ENCODE results near the gene RAD51B. TPM values are rescaled to one million over a fixed set of nuclear protein-coding genes. Genes with fewer than 3 reads are reported as not detected.

Gene RAD51B
- polyA plus RNA-seq, 10 donors = 5.3 to 10.7 (median 7.5) TPM

DNA sequence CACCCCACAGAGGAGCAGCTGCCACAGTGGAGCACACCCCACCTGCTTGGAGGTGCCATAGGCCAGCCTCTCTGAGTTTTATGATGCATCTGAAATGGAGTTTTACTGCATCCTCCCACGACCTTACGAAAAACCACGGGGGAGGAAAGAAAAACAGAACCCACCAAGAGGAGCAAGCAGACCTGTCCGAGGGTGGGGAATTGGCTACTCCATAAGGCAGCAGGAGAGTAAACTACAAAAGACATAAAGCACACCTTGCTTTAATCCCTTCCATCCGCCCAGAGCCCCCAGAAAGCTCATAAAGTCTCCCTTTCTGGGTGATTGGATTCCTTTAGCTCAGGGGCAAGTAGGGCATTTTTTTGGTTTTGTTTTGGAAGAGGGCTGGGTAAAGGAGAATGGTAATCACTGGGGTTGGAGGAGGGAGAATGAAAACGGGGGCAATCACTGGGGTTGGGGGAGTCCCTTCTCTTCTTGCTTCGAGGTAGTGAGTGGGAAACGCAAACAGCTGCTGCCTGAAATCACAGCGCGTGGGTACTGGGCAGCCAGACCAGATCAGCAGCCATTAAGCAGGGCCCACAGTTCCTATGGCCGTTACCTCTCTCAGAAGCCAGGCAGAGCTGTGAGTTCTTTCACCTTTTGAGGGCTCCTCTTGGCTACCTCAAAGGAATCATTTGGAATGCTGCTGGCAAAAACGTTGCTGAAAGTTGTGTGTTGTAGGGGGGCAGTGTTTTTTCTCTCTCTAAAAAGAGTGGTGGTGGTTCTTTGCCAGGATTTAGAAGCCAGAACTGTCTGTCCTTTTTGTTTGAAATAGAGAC is 539.6 kb downstream of the RAD51B start:
- DNase-seq = peak in 1 of 3 donors; percentile 27

DNA sequence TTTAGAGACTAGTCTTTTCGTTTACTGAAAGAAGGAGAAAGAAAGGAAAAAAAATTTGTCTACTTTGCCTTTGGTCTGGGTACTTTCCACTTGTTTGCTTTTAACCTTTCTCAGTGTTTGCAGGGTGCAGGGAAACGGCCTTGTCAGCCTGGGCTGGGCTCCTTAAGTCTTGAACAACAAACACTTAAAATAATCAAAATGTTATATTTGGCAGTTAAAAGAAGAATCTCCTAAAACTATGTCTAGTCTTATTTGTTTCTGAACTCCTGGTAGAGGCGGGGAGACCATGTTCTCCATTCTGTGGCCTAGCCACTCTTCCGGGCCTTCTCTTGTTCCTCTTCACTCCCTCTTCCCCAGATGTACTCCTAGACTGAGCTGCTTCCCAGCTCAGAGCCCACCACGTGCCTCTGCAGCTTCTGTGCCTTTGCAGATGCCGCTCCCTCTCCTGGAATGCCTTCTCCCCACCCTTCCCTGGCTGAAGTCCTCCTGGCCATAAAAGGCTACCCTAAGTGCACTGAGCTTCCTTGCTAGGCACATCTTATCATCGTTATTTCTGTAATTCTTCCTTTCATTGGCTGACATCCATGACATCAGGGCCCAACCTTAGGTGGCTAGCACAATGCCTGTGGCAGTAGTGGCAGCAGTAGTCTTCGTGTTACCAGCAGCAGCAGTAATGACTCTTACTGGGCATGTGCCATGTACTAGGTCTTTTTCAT is 540.4 kb downstream of the RAD51B start:
- peak in 1 of 3 donors; percentile 59 for DNase-seq

DNA sequence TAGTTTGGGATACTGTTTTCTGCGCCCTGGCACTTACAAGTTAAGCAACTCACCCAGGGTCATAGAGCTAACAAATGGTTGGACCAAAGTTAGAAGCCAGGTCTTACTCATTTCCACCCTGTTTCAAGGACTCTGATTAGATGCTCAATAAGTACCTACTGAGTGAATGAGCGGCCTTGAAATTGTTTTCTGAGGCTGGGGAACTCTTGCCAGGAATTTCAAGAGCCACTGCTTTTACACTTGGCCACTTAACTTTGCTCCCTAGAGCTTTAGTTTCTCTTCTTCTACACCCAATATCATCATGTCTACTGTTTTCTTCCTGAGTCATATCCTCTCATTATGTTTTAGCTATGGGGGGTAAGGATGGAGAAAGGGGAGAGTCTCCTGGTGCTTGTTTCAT is 541.7 kb downstream of the RAD51B start:
- peak in 1 of 3 donors; percentile 68 for DNase-seq

- DNase-seq = peak in 1 of 3 donors; percentile 33
These were observed 543.3 kb downstream of the RAD51B start for GRCh38 chr14:68362846-68363245.

GRCh38 chr14:68363466-68363842 is 543.9 kb downstream of the RAD51B start:
- DNase-seq = peak in 1 of 3 donors; percentile 53

GRCh38 chr14:68363843-68364767 is 544.5 kb downstream of the RAD51B start:
- peak in 1 of 3 donors; percentile 86 for DNase-seq

DNA sequence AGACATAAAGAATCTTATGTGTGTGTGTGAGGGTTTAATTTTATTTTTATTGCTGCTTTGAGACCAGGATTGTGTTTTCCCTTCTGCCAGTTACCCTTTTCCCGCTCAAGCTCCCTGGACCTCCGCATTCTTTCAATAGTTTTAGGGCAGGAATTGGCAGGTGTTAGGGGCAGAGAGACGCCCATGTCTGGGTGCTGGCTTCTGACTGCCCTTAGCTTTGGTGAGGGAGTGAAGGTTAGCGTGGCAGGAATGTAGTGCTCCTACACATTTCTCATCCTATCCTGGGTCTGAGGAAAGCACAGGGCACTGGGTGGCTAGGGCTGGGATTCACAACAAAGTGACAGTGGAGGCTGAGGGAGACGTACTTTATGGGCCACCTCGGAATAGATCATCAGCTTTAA is 545.2 kb downstream of the RAD51B start:
- no peak for DNase-seq

GRCh38 chr14:68365228-68365627 is 545.6 kb downstream of the RAD51B start:
- no peak for DNase-seq

- DNase-seq = no peak
These were observed 547.1 kb downstream of the RAD51B start for GRCh38 chr14:68366656-68367055.

GRCh38 chr14:68367536-68367935 is 548.0 kb downstream of the RAD51B start:
- DNase-seq = peak in 1 of 3 donors; percentile 38

DNA sequence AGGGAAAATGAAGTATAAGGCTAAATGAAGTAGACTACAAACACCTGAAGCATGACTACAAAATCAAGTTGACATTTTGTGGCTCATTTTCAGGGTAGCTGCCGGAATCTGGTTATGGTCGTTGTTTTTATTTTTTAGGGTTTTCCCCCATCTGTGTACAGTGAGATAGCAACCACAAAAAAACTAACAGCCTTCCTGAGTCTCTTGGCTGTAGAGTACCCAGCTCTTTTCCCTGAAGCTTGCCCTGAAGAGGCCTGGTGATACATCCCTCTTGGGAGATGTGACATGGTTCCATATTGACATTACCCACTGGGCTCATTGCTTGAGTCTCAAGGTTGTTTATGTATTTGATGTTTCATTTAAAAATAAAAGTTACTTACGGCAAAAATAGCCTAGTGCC is 549.3 kb downstream of the RAD51B start:
- no peak for DNase-seq

DNA sequence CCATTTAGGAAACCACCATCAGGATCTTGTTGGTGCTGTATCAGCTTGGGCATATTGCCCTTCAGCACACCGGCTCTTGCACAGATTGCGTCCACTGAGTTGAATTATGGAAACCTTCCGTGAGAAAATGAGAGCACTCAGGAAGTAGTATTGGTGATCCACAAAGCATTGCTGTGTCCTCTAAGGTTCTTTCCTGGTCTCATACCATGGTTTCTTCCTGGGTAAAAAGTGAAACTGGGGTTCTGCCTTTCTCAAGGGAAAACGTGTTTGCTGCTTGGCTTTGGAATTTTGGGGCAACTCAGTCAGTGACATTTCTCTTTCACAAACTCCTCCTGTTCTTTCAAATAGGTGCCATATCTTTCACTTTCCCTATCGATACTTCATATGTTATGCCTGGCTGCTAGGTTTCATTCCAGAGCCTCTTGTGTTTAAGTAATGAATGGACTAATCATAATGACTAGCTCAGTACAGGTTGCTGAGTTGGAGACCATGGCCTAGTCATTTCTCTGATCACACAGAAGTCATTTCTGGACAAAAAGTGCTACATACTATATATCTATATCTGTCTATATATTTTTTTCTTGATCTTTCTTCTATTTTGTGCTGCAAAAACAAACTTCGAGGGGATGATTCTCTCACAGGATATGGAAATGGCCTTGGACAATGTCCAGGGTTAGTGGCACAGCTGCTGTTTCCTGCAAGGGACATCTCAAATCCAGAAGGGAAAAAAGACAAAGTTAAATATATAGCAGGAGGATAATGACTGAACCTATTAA is 549.9 kb downstream of the RAD51B start:
- DNase-seq = peak in 1 of 3 donors; percentile 49

- no peak for DNase-seq
These were observed 550.4 kb downstream of the RAD51B start for GRCh38 chr14:68370057-68370360.

DNA sequence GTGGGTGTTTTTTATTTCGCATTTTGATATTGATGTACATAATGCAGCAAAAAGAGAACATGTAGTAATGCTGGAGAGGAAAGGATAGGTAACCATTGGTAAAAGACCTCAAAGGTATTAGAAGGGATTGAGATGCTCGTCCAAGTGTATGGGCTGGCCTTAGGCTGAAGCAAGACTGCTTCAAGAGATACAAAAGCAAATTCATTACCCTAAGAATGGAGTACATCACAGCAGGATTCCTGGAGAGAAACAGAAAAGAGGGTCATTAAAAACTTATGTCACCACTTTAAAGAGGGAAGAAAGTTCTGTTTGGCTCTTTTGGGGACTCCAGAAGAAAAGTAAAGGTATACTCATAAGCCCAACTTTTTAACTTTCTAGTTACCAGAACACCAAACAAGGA is 552.8 kb downstream of the RAD51B start:
- no peak for DNase-seq

DNA sequence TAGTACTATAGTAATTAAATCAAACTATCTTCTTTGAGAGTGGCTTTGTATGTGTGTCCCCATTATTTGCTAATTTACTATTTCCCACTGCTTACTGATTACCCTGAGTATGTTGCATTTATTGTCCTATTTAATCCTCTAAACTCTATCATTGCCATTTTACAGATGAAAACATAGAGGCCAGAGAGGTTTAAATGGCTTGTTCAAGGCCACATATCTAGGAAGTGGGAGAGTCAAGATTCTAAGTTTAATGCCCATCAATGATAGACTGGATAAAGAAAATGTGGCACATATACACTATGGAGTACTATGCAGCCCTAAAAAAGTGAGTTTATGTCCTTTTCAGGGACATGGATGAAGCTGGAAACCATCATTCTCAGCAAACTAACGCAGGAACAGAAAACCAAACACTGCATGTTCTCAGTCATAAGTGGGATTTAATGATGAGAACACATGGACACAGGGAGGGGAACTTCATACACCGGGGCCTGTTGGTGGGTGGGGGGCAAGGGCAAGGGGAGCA is 553.6 kb downstream of the RAD51B start:
- DNase-seq = no peak

DNA sequence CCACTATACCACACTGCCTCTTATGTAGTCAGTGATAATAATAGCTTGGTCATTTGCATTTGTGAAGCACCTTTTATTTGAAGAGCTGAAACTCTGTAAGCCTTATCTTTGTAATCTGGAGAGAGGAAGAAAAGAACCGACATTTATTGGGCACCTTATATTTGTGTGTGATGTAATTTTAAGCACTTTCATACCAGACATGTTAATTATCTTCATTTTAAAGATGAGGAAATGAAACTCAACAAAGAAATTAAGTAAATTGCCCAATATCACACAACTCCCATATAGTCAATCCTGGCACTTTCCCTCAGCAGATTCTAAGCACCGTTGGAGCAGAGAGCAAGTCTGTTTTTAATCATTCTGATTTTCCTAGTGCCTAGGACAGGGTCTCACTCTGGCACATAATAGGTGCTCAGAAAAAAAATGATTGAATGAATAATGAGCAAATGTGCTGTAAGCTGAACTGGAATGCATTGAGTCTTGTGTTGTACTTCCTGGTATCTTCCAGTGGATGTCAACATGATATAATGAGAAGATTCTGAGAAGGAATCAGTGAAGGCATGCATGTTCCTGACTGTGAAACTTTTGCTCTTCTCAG is 554.4 kb downstream of the RAD51B start:
- DNase-seq = peak in 1 of 3 donors; percentile 36

GRCh38 chr14:68374682-68375081 is 555.1 kb downstream of the RAD51B start:
- peak in 2 of 3 donors; percentile 68 to 82 for DNase-seq

DNA sequence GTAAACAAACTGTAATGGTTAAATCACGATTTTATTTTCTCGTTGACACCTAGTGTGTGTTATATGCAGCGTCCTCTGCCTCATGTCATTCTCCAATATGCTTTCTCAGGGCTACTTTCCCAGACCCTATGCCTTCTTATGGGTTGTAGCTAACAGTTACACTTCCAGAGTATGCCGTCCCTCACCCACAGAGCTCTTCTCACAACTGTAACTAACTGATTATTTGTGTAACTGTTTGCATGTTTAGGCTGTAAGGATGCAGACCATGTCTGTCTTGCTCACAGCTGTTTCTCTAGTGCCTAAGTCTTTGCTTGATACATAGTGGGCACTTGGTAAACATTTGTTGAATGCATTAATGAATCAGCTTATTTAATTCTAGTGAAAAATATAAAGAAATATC is 555.8 kb downstream of the RAD51B start:
- DNase-seq = peak in 1 of 3 donors; percentile 60

GRCh38 chr14:68376067-68376779 is 556.6 kb downstream of the RAD51B start:
- DNase-seq = peak in 1 of 3 donors; percentile 26

GRCh38 chr14:68377006-68377405 is 557.4 kb downstream of the RAD51B start:
- DNase-seq = peak in 1 of 3 donors; percentile 62

All from muscle of back (tissue), 11 donors.